Activated CD8-positive, alpha-beta memory T cell treated with anti-CD3 and anti-CD28 coated beads for 36 hours (primary cell): ENCODE measurements around the gene TPBG. TPM values are rescaled to one million over a fixed set of nuclear protein-coding genes. Genes with fewer than 3 reads are reported as not detected.
"Not testable (repeated sequence)": the region's sequence is repeated elsewhere in the genome, so short reads cannot be mapped to it uniquely, and the experiment has no call there.

Experiments used
- CTCF ChIA-PET: fragments of 350-600 bp; sonication (Branson Sonifier 250); formaldehyde crosslinking; loops from one replicate; lab custom pipeline; 2021; ENCODE audit warnings: antibody characterized with exemption; lab: Charles Lee
- POLR2A ChIA-PET: fragments of 350-600 bp; sonication (Branson Sonifier 250); formaldehyde crosslinking; loops from one replicate; lab custom pipeline; 2021; ENCODE audit warnings: antibody characterized with exemption; lab: Charles Lee
- total RNA-seq, 2 experiments: library from RNA; stranded (reverse); gene quantifications; one replicate each; pipeline ENCODE4 v1.2.3, GENCODE V29; 2021

The TPBG gene
- total RNA-seq, 2 experiments from 2014 or later = 0.08 TPM; not detected in 1

- ChIA-PET CTCF (no interaction called here), POLR2A (interaction anchor here (0.6 kb wide), 1 partner anchor 9 kb away, joined by 3 read pairs; no protein-coding TSS in a partner anchor)
Observed at GRCh38 chr6:82371799-82372546, 8.4 kb downstream of the TPBG start.

GRCh38 chr6:82372656-82373055 is 9.0 kb downstream of the TPBG start:
- ChIA-PET CTCF (no interaction called here), POLR2A (interaction anchor here (0.6 kb wide), 1 partner anchor 10 kb away, joined by 3 read pairs; no protein-coding TSS in a partner anchor)

- ChIA-PET POLR2A (no interaction called here), CTCF (no interaction called here)
Observed at GRCh38 chr6:82374516-82374915, 10.9 kb downstream of the TPBG start.

- POLR2A ChIA-PET = no interaction called here
- CTCF ChIA-PET = no interaction called here
Observed at GRCh38 chr6:82376636-82377035, 13.0 kb downstream of the TPBG start.

- CTCF ChIA-PET = no interaction called here
- POLR2A ChIA-PET = no interaction called here
Observed at GRCh38 chr6:82380566-82381185, 17.1 kb downstream of the TPBG start.

GRCh38 chr6:82381278-82381677 is 17.7 kb downstream of the TPBG start:
- ChIA-PET CTCF (no interaction called here), POLR2A (no interaction called here)

- CTCF ChIA-PET = no interaction called here
- POLR2A ChIA-PET = no interaction called here
Observed at GRCh38 chr6:82385102-82385501, 21.5 kb downstream of the TPBG start.

- ChIA-PET POLR2A (no interaction called here), CTCF (no interaction called here)
Observed at GRCh38 chr6:82385546-82385945, 21.9 kb downstream of the TPBG start.

- CTCF ChIA-PET = no interaction called here
- POLR2A ChIA-PET = no interaction called here
Observed at GRCh38 chr6:82385961-82386360, 22.3 kb downstream of the TPBG start.

- CTCF ChIA-PET, POLR2A ChIA-PET: not testable (repeated sequence)
Observed at GRCh38 chr6:82394770-82395169, 31.2 kb downstream of the TPBG start.

- CTCF ChIA-PET = no interaction called here
Observed at GRCh38 chr6:82396964-82397751, 33.5 kb downstream of the TPBG start.

GRCh38 chr6:82397962-82398692 is 34.5 kb downstream of the TPBG start:
- POLR2A ChIA-PET = no interaction called here
- CTCF ChIA-PET = no interaction called here

More at GRCh38 chr6:82396964-82397751, 33.5 kb downstream of the TPBG start:
- POLR2A ChIA-PET = no interaction called here

GRCh38 chr6:82408952-82409431 is 45.4 kb downstream of the TPBG start:
- POLR2A ChIA-PET = no interaction called here
- CTCF ChIA-PET = no interaction called here

GRCh38 chr6:82410151-82410648 is 46.6 kb downstream of the TPBG start:
- CTCF ChIA-PET = no interaction called here
- POLR2A ChIA-PET = no interaction called here

- POLR2A ChIA-PET = no interaction called here
- CTCF ChIA-PET = no interaction called here
Observed at GRCh38 chr6:82413868-82414267, 50.3 kb downstream of the TPBG start.

- ChIA-PET CTCF (no interaction called here), POLR2A (no interaction called here)
Observed at GRCh38 chr6:82415820-82416219, 52.2 kb downstream of the TPBG start.

- ChIA-PET POLR2A (no interaction called here), CTCF (no interaction called here)
Observed at GRCh38 chr6:82416346-82416745, 52.7 kb downstream of the TPBG start.
